GM19397 (cell line): ENCODE data around the gene WHRN.
A peak's percentile ranks its signal among the peaks of the same experiment; 100 is the strongest.

Experiments used
- ATAC-seq: cut with Tn5 transposase; IDR thresholded peaks from one replicate; pipeline ENCODE4 v1.9.1; 2021; ENCODE audit warnings: mild to moderate bottlenecking, moderate library complexity; ENCODE audit not compliant: unreplicated experiment

Gene WHRN

DNA sequence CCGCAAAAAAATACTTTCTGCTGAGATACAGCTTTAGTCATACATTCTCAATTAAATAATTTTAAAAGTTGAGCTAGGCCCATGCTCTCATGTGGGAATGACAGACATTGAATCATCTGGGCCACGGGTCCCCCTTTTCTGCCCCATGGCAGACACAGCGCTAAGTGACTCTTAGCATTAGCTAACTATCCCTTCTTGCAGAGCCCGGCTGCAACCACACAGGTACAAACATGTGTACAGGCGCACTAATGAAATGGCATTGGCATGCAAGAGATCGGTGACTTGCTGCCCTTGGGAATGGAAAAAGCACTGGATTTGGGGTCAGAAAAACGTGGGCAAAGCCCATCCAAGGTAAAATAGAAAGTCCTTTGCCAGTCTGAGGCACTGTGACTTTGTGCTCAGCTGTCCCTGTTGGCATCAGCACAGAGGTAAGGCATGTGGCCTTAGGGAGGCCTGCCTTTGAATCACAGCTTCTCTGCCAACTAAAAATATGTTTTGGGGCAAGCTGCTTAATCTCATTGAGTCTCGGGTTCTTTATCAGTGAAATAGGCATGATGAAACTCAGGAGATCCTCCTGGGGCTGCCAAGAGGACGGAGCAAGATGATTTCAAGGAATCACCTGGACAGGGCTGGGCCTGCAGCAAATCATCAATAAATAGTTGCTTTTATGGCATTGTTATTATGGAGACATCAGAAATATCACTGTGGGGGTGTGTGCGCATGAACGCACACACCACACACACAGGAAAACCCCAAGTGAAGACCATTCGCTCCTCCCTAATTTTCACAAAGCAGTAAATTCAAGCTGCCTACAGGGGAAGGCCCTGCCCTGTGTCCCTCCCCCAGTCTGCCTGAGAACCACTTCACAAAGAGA lies 54.2 kb downstream of the WHRN start:
- peak; percentile 62 for ATAC-seq

DNA sequence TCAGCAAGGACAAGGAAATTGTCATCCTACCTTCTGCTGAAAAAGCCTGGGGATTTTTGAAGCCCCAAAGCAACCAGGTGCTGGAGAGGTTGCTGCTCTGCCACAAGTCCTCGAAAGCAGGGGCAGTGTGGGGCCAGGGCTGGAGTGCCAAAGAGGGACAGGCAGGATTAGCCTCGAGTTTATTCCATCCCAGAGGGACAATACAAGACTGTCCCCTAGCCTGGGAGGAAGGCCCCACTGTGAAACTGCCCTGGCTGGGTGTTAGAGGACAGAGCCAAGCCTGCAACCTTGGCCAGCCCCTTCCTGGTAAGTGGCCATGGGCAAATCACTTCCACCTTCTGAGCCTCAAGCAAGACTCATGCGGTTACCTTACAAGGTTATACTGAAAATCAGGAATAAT lies 55.1 kb downstream of the WHRN start:
- ATAC-seq, result no peak

DNA sequence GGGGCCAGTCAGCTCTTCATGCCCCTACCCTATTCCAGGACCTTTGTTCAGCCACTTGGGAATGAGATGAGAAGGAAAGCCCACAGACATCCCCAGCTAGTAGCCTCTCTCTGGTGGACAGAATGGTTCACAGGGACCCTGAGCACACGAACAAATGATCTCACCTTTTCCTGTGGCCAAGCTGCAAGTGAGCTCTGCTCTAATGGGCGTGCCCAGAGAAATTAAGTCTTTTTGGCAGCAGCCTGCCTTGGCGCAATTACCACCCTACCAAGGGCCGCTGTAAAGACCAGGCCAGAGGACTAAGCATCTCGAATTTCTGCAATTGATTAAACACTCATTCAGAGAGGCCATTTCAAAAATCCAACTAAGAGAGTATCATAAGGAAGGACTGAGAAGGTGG lies 56.0 kb downstream of the WHRN start:
- ATAC-seq, result no peak

DNA sequence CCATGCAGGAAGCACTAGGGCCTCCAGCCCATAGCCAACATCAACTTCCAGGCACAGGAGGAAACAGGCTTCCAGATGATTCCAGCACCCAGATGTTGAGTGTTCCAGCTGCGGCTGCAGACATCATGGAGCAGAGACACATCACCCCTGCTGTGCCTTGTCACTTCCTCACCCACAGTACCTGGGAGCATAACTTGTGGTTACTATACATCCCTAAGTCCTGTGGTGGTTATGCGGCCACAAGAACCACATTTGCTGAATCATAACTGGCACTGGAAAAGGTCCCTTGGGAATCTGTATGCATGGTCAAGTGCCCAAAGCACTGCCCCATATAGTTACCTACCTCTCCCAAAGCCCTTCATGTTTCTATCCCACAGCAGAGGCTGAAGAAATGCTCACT lies 56.6 kb downstream of the WHRN start:
- ATAC-seq, result no peak

DNA sequence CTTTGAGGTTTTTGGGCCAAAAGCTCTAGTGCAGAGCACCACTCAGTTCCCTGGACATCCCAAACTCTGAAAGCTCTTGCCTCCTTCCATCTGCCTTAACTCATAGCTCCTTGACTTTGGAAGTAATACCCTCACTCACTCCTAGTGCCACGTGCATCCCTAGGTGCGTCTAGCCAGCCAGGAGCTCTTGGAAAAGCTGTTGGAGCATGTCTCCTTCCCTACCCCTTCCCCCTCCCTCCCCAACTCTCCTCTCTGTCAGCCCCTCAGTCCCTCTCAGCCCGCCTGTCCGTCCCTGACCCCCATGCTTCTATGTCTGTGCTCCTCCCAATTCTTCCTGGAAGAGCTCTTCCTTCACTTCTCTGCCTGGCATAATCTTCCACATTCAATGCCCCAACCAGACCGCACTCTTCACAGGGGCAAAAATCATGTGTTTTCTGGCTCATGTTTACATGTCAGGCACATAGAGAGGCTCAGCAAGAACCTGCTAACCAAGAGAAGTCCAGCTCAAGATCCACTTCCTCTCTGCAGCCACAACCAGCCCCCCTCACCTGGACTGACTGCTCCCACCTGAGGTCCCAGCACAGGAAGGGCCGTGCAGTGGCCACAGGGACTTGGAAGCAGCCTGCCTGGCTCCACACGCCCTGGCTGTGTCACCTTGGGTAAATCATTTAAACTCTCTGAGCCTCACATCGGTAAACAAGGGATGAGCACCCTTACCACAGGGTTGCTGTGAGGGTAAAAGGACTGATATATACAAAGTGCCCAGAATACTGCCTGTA lies 58.4 kb downstream of the WHRN start:
- ATAC-seq, result no peak

DNA sequence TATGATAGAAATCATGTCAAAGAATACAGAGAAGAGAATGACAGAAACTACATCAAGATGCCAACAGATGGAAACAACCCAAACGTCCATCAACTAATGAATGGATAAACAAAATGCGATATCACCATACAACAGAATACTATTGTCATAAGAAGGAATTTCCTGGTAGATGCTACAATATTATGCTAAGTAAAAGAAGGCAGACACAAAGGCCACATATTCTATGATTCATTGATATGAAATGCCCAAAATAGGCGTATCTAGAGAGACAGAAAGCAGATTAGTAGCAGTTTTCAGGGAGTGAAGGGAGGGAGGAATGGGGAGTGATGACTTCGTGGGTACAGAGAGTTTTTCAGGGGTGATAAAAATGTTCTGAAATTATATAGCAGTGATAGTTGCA lies 59.2 kb downstream of the WHRN start:
- no peak for ATAC-seq

DNA sequence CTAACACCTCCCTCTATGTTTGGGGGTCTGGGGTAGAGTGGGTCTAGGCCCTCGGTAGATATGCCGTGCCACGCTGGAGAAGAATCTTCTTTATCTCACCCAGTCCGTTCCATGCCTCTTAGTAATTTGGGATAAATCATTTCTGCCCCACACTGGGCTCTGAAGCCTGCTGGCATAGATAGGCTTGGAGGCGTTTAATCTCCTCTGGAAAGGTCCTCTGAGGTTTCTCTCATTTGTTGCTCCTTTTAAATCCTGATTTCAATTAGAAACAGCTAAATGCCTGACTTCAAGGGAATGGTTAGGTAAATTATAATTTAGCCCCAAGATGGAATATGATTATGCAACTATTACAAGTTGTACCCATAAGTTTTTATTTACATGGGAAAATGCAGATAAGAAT lies 59.7 kb downstream of the WHRN start:
- ATAC-seq, result no peak

DNA sequence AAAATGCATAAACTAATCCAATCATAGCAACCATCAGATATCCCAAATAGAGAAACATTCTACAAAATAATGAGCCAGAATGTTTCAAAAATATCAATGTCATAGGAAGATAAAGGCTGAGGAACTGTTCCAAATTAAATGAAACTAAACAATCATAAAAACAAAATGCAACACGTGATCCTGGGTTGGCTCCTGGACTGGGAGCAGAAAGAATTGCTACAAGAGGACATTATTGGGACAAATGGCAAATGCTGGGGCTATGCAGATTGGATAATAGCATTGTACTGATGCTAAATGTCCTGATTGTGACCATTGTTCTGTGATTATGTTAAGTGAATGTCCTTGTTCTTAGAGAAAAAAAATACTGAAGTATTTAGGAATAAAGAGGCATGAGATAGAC lies 63.3 kb downstream of the WHRN start:
- ATAC-seq, result no peak

DNA sequence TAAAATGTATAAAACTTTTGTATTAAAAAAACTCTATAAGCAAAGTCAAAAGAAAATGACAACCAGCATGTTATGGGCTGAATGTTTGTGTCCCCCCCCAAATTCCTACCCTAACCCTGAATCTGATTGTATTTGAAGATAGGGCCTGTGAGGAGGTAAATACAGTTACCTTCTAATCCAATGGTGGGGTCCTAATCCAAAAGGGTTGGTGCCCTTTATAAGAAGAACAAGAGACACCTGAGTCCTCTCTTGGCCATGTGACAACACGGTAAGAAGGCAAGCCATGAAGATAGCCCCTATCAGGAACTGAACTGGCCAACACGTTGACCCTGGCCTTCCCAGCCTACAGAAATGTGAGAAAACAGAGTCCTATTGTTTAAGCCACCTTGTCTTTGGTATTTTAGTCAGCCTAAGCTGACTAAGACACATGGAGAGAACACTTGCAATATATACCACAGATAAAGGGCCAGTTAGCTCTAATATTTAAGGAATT lies 67.8 kb downstream of the WHRN start:
- ATAC-seq, result no peak

DNA sequence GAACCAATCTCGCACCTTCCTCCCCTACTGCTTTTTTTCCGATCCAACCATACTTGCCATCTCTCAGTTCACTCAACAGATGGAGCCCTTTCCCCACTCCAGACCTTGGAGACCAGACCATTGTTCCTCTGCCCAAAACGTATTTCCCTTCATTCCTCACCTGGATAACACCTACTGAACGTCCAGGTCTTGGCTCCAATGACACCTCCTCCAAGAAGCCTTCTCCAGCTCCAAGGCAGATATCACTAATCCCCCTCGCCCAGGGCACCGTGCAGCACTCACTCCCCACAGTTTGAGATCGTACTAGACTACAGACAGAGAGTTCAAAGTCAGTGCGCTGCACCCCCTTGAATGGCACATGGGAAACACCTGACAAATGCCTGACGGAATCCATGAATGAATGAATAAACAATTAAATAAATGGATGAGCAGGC lies 70.4 kb downstream of the WHRN start:
- ATAC-seq, result no peak

DNA sequence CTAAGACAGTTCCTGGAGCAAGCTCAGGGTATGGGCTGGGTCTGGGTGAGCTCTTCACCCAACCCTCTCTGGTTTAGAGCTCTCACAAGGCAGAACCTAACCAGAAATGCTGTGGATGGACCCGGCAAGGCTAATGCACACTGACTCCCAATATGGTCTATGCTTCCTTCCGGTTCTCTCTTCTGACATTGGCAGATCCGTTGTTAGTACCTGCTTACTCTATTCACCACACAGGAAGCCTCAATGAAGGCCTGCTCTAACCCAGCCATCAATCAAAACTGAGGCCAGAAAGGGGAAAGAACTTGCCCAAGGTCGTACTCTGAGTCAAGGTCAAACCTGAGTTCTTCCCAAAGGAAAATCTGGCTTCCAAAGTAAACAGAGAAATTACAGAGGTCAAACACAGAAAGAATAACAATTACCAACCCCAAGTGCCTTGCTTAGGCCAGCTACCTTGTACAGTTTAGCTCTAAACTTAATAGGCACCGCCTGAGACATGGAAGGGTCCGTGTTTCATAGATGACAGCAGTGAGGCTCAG lies 71.5 kb downstream of the WHRN start:
- no peak for ATAC-seq

DNA sequence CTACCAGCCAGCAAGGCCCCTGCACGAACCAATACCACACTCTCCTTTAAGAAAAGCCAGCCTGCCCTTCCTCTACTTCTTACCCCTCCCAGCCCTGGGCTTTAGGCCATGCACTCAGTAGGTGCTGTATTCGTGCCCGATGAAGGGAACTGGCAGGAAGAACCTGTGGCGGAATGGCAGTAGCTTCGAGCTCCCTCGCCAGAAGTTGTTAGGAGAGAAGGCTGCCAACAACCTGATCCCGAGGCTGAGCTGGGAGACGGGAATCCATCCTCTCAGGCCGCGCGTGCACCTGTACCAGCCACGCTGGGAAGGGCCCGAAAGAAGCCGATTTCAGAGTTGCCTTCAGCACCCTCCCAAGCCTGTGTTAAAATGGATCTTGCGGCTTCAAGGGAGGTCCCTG lies 72.2 kb downstream of the WHRN start:
- no peak for ATAC-seq

DNA sequence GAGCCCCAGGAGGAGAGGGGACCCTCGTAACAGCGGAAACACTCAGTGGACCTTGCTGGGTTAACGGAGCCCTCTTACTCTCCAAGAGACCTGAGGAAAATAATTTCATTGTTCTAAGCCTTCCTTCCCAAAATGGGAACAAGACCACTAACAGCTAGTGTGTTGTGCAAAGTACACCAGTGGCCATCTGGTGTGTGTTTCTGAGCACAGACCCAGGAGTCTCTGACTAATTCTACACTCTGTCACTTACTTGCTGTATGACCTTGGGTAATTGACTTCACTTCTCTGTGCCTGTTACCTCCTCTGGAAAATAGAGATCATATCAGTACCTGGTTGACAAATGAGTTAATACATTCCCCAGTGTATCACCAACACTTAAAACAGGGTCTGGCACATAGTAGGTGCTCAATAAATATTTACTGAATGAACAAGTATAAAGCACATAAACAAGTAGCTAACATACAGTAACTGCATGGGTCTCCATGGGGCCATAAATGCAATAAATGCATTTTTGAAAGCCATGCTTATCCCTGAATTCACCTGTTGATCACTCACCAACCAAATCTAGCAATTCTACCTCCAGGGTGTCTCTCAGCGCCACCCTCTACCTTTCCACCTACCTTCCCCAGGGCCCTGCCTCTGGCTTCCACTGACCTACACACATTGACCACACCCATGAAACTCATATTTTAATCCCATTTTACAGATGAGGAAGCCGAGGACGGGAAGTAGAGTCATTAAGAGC lies 72.8 kb downstream of the WHRN start:
- no peak for ATAC-seq

DNA sequence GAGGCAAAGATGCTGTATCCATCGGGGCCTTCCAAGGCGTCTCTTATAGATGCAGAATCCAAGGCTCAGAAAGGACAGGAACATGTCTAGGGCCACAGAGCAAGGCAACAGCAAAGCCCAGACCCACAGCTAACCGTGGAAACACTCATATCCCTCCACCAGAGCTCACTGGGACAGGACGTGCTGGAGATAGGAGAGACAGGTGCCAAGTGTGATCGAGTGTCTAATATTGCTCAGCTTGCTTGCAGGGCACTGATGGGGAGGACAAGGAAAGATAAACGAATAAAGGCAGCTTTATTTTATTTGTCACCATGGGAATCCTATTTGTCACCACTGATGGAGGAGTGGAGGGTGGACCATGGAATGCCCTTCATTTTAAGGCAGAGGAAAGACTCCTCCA lies 73.5 kb downstream of the WHRN start:
- no peak for ATAC-seq

DNA sequence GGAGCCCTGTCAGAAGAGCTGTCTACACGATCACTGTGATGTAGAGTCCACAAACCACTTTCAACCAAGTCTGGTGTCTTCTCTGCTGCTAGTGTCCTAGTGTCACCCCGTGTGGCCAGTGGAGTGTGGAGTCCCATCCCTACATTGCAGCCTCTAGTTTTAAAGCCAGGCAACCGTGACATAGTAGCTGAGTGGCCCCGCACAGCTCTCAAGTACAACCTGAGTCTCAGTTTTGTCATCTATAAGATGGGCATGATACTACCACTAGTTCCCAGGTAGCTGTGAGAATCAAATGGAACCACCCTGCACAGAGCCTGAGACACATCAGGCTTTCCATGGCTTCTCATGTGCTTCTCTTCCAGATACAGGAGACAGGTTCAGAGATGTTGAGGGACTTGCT lies 74.3 kb downstream of the WHRN start:
- no peak for ATAC-seq

DNA sequence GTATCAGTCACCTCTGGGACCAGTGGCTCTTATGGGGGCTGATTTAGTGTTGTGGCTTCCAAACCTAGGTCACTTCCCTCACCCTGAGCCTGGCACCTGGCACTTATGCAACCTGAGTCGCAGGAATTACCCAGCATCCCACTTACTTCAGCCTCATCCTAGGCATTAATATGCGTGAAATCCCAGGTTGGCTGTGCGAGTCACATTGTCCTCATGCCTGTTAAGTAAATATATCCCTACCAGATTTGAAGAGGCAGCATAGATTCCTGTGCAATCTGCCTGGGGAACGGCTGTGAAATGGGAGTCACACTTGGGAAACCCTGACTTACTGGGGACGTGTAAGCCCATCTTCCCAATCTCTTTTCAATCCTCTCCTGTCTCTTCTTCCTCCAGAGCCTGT lies 74.8 kb downstream of the WHRN start:
- ATAC-seq, result no peak

DNA sequence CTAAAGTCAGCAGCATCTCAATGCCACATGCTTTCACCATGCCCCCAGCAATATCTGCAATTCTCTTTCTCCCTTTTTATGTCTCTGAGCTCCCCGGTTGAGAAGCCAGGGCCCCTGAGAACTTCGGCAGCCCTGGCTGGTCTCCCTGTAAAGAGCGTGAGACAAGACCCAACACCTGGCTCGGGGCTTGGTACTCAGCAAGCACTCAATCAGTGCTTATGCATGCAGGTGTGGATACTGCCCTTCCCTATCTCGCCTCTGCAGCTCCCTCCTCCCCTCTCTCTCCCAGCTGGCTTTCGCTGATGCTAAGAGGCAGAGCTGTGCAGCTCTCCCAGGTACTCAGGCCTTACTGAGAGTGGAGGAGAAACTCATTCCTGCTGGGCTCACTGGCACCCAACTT lies 75.8 kb downstream of the WHRN start:
- no peak for ATAC-seq

DNA sequence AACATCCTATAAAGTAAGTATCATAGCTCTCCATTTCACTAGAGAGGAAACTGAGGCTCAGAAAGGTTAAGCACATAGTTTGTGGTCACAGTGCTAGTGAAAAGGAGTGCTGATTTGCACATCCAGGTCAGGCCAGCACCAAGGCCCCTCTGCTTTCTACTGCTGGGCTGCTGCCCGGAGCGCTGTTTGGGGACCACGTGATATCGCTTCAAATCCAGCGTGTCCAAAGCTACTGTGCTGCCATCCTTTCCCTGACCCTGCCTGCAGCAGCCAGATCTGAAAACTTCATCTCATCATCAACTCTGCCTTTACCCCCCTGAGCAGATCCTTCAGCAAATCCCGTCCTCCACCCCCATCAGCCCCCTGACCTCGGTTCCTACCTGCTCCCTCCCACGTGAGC lies 76.8 kb downstream of the WHRN start:
- ATAC-seq, result no peak

DNA sequence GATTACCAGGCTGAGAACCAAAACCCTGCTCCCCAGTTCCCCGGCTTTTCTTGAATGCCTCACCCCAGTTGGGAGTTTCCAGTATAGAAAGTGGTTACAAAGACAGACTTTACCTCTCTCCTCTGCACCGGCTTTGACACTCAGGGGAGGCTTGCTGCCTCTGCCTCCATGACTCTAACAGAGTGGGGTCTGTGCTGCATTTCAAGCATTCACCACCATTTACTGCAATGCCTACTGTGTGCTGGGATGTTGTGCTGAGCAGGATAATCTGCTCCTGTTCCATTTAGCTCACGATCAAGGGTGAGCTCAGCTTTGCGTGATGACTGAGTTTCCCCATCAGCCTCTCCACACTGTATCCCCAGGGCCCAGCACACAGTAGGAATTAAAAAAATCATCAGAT lies 77.6 kb downstream of the WHRN start:
- ATAC-seq, result no peak

DNA sequence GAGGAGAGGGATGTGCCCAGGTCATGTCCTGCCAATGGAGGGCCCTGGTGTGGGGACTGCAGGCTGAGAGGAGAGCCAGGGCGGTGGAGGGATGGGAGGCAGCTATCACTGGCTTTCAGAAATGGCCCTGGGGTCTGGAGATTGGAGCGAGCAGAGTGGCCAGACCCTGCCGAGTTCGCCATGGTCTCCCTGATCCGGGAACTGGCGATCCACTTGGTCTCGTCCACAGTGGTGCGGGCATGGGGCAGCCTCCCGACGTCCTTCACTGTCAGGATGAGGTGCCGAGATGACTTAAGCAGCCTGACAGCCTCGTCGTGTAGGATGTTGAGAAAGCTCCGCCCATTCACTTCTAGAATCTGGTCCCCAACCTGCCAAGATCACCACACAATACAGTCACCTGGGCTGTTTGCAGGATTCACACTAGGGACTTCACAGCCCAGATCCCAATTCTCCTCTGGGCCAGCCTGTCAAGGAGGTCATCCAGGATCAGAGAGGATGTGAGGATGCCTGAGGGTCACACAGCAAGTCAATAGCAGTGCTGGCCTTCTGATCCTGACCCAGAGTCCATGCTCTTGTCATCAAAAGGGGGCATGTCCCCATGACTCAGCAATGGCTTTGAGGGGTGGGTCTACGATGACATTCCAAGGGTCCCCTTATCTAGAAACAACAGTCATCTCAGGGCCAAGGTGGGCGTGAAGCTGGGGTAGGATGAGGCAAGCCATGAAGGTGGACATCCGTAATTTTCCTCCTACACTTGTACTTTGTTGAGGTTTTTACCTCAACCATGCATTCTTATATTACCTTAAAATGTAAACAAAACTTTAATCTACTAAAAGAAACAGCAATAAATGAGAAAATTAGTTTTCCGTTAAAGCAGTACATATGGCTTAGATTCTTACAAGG lies 79.0 kb downstream of the WHRN start:
- no peak for ATAC-seq
